ENCODE measurements around the gene C19orf67.

DNA sequence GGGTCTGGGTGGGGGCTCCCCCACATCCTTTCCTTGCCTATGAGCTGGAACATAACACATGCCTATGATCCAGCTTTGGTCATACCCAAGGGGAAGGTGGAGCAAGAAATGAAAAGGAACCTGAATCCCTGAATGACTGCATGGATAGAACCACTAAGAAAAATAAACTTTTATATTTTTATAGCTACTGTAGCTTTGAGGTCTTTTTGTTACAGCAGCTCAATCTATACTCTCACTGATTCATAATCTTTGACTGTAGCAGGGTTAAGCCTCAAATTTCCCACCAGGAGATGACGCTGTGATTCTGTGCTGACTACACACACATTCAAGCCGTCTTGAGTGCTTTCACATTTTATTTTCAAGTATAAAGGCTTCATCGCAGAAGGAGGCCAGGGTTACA lies 32.6 kb downstream of the C19orf67 start:
- TF ChIP-seq EP300 (IDR thresholded peaks at IDR 0.05) (no peak), CTCF (IDR thresholded peaks at IDR 0.05) (no peak), POLR2A (IDR thresholded peaks at IDR 0.05) (no peak)

Measured in tibial nerve (tissue), 4 donors.